K562 (cell line): ENCODE results near the gene SURF4. TPM values are rescaled to one million over a fixed set of nuclear protein-coding genes. Genes with fewer than 3 reads are reported as not detected.

ENCODE experiments used
- FOXJ3 ChIP-seq: sonication (generic); formaldehyde crosslinking; IDR thresholded peaks from 2 replicates; pipeline ENCODE4 v1.4.0; 2020; ENCODE audit warnings: mild to moderate bottlenecking, missing genetic modification reagents
- FOXK2 ChIP-seq, 2 experiments: fragments of 450-650 bp; IDR thresholded peaks in 1 of 2; conservative IDR thresholded peaks in 1 of 2; 2 replicates each; pipeline ENCODE4 v1.6.1; 2016; ENCODE audit warnings: low read depth in 2 of 2, mild to moderate bottlenecking in 1 of 2
- KDM5B ChIP-seq: fragments of 200-600 bp; sonication (generic); IDR thresholded peaks from 2 replicates; pipeline ENCODE4 v1.6.1; 2012; ENCODE audit warnings: low read depth, mild to moderate bottlenecking, moderate library complexity, low read length, control low read depth, inconsistent platforms; ENCODE audit not compliant: insufficient replicate concordance
- LARP7 ChIP-seq: fragments of 450-650 bp; IDR thresholded peaks from 2 replicates; pipeline ENCODE4 v1.6.1; 2016
- NBN ChIP-seq: fragments of 450-650 bp; IDR thresholded peaks from 2 replicates; pipeline ENCODE4 v1.6.1; 2016; ENCODE audit warnings: low read depth, mild to moderate bottlenecking
- NR0B1 ChIP-seq: fragments of 450-650 bp; IDR thresholded peaks from one replicate; pipeline ENCODE4 v1.6.1; 2018; ENCODE audit warnings: mild to moderate bottlenecking, moderate library complexity; ENCODE audit not compliant: partially characterized antibody
- SETDB1 ChIP-seq: IDR thresholded peaks from one replicate; pipeline ENCODE4 v1.6.1; 2012; ENCODE audit warnings: low read length, control low read depth, inconsistent platforms
- SNIP1 ChIP-seq: fragments of 450-650 bp; IDR thresholded peaks from 2 replicates; pipeline ENCODE4 v1.7.1; 2017; ENCODE audit warnings: low read depth, mild to moderate bottlenecking
- TOE1 ChIP-seq, 2 experiments: fragments of 450-650 bp in 1 of 2; sonication (generic) in 1 of 2; formaldehyde crosslinking in 1 of 2; IDR thresholded peaks; 2 replicates each; pipeline versions ENCODE4 v1.7.1 to v1.8.0; 2016 to 2022; ENCODE audit warnings: borderline replicate concordance in 2 of 2, mild to moderate bottlenecking in 2 of 2, antibody characterized with exemption in 1 of 2, inconsistent platforms in 1 of 2, low read depth in 1 of 2, missing genetic modification reagents in 1 of 2, moderate library complexity in 1 of 2
- TSHZ1 ChIP-seq: fragments of 250-450 bp; sonication (Bioruptor Pico); IDR thresholded peaks from 2 replicates; pipeline ENCODE4 v1.4.0; 2020; ENCODE audit warnings: mild to moderate bottlenecking, moderate library complexity
- UBTF ChIP-seq, 2 experiments: IDR thresholded peaks; 2 replicates each; pipeline ENCODE4 v1.6.1; 2012; ENCODE audit warnings: improper control_type of control experiment in 2 of 2, low read depth in 2 of 2, low read length in 2 of 2, borderline replicate concordance in 1 of 2
- ZBTB17 ChIP-seq: fragments of 450-650 bp; formaldehyde crosslinking; IDR thresholded peaks from 2 replicates; pipeline ENCODE4 v1.4.0; 2020; ENCODE audit warnings: mild to moderate bottlenecking
- ZNF146 ChIP-seq: IDR thresholded peaks from one replicate; pipeline ENCODE4 v1.6.1; 2018; ENCODE audit warnings: missing compliant biosample characterization; ENCODE audit not compliant: unreplicated experiment
- polyA plus RNA-seq, 8 experiments: library from polyadenylated mRNA; depleted of rRNA in 4 of 8; stranded (reverse) in 5 of 8; unstranded in 3 of 8; fragments of >200 nt; fragmentation: Nextera tagmentation in 2 of 8; fragmentation: Illumina TruSeq in 1 of 8; extraction: Ambion mirVana in 2 of 8; extraction: Trizol in 1 of 8; gene quantifications; 2 replicates each; pipeline versions ENCODE4 v1.2.1 to v1.2.3, GENCODE V29; 2011 to 2014; ENCODE audit warnings: inconsistent platforms in 1 of 8, missing spikeins in 1 of 8
- total RNA-seq, 7 experiments: library from RNA; depleted of rRNA in 6 of 7; stranded (reverse); fragments of >200 nt in 6 of 7; fragmentation: Illumina TruSeq in 2 of 7; extraction: Trizol in 2 of 7; gene quantifications; 2 replicates each; pipeline versions ENCODE4 v1.2.1 to v1.2.3, GENCODE V29; 2011 to 2021; ENCODE audit warnings: low replicate concordance in 1 of 7

SURF4 gene
- total and polyA plus RNA-seq, 9 of the 15 experiments (the other 6 are each of a cell fraction or from before 2014, with no cell fraction given) = 8.4 to 176 (median 130) TPM

- TF ChIP-seq TSHZ1 (CRISPR knock-in tag) (no peak), FOXJ3 (CRISPR knock-in tag) (no peak), ZNF146 (CRISPR knock-in tag) (no peak), NBN (peak; percentile 80; the same call in 1 of the 2 replicates), SNIP1 (no peak), SETDB1 (no peak), ZBTB17 (peak; percentile 88), KDM5B (peak; percentile 70), FOXK2 (conservative IDR thresholded peaks at IDR 0.05 in 1 of 2, IDR thresholded peaks at IDR 0.05 in 1 of 2; ENCODE audit: low read depth in 2 of 2) (peak; percentile 75 to 80; a peak in 3 of 4 replicates), LARP7 (peak; percentile 64), NR0B1 (no peak), UBTF (IDR thresholded peaks at IDR 0.05; ENCODE audit: borderline replicate concordance in 1 of 2, low read depth in 2 of 2, low read length in 2 of 2) (peak; percentile 99), TOE1 (IDR thresholded peaks at IDR 0.05; ENCODE audit: borderline replicate concordance) (peak; percentile 93), TOE1 (CRISPR knock-in tag; IDR thresholded peaks at IDR 0.05; ENCODE audit: borderline replicate concordance, low read depth) (no peak)
These were observed 41.9 kb upstream of the SURF4 start, which contains the start of gene REXO4 (continued) for GRCh38 chr9:133417541-133418461.
